Loucy (cell line): ENCODE measurements around the gene ANO9.

Experiments
- CTCF ChIP-seq: fragments of 200-600 bp; sonication (generic); conservative IDR thresholded peaks from 2 replicates; pipeline ENCODE4 v1.5.1; 2014; ENCODE audit warnings: mild to moderate bottlenecking, antibody characterized with exemption, low read length
- EZH2phosphoT487 ChIP-seq: fragments of 200-600 bp; IDR thresholded peaks from 2 replicates; pipeline ENCODE4 v1.6.1; 2018; ENCODE audit warnings: antibody characterized with exemption, mild to moderate bottlenecking, moderate library complexity, borderline replicate concordance

- TF ChIP-seq CTCF (no peak), EZH2phosphoT487 (no peak)
Measured at GRCh38 chr11:403021-403760, 38.6 kb downstream of the ANO9 start.
